NCI-H2107 (cell line): ENCODE data around the gene WNT2.
"Not testable (repeated sequence)": the region's sequence is repeated elsewhere in the genome, so short reads cannot be mapped to it uniquely, and the experiment has no call there.

ENCODE experiments used
- DNase-seq: peaks from one replicate; lab custom pipeline; 2025; lab: John Stamatoyannopoulos, UW

Gene WNT2

GRCh38 chr7:117308891-117309290 lies 14.0 kb downstream of the WNT2 start:
- DNase-seq, result no peak

- no peak for DNase-seq
Measured at GRCh38 chr7:117302396-117302795, 20.5 kb downstream of the WNT2 start.

- not testable (repeated sequence) for DNase-seq
Measured at GRCh38 chr7:117300506-117300905, 22.4 kb downstream of the WNT2 start.

- DNase-seq, result no peak
Measured at GRCh38 chr7:117297606-117298005, 25.3 kb downstream of the WNT2 start.

GRCh38 chr7:117296066-117296465 lies 26.8 kb downstream of the WNT2 start:
- DNase-seq, result no peak

GRCh38 chr7:117285826-117286225 lies 37.0 kb downstream of the WNT2 start:
- no peak for DNase-seq

GRCh38 chr7:117284692-117285091 lies 38.2 kb downstream of the WNT2 start:
- DNase-seq, result no peak

- DNase-seq, result no peak
Measured at GRCh38 chr7:117283779-117284178, 39.1 kb downstream of the WNT2 start.

- DNase-seq, result no peak
Measured at GRCh38 chr7:117283371-117283770, 39.5 kb downstream of the WNT2 start.

GRCh38 chr7:117282239-117282812 lies 40.5 kb downstream of the WNT2 start:
- no peak for DNase-seq

GRCh38 chr7:117281562-117281961 lies 41.3 kb downstream of the WNT2 start:
- no peak for DNase-seq

GRCh38 chr7:117279931-117280557 lies 42.8 kb downstream of the WNT2 start:
- no peak for DNase-seq

- no peak for DNase-seq
Measured at GRCh38 chr7:117279203-117279602, 43.7 kb downstream of the WNT2 start.

- DNase-seq, result no peak
Measured at GRCh38 chr7:117278040-117278439, 44.8 kb downstream of the WNT2 start.

GRCh38 chr7:117277576-117277975 lies 45.3 kb downstream of the WNT2 start:
- DNase-seq, result no peak

GRCh38 chr7:117274951-117275350 lies 47.9 kb downstream of the WNT2 start:
- no peak for DNase-seq

GRCh38 chr7:117273814-117274225 lies 49.0 kb downstream of the WNT2 start:
- DNase-seq, result peak; percentile 45

GRCh38 chr7:117273325-117273724 lies 49.5 kb downstream of the WNT2 start:
- no peak for DNase-seq

GRCh38 chr7:117272017-117272759 lies 50.7 kb downstream of the WNT2 start:
- DNase-seq, result no peak

- DNase-seq, result no peak
Measured at GRCh38 chr7:117271566-117271965, 51.3 kb downstream of the WNT2 start.

- no peak for DNase-seq
Measured at GRCh38 chr7:117270371-117270770, 52.5 kb downstream of the WNT2 start.

GRCh38 chr7:117269886-117270285 lies 53.0 kb downstream of the WNT2 start:
- no peak for DNase-seq

- DNase-seq, result no peak
Measured at GRCh38 chr7:117269417-117269816, 53.4 kb downstream of the WNT2 start.
